ENCODE results near the gene CAPN2. TPM values are rescaled to one million over a fixed set of nuclear protein-coding genes. Genes with fewer than 3 reads are reported as not detected.

The CAPN2 gene
- total and polyA plus RNA-seq, 2 experiments from 2014 or later = 8.4 to 17.8 TPM

DNA sequence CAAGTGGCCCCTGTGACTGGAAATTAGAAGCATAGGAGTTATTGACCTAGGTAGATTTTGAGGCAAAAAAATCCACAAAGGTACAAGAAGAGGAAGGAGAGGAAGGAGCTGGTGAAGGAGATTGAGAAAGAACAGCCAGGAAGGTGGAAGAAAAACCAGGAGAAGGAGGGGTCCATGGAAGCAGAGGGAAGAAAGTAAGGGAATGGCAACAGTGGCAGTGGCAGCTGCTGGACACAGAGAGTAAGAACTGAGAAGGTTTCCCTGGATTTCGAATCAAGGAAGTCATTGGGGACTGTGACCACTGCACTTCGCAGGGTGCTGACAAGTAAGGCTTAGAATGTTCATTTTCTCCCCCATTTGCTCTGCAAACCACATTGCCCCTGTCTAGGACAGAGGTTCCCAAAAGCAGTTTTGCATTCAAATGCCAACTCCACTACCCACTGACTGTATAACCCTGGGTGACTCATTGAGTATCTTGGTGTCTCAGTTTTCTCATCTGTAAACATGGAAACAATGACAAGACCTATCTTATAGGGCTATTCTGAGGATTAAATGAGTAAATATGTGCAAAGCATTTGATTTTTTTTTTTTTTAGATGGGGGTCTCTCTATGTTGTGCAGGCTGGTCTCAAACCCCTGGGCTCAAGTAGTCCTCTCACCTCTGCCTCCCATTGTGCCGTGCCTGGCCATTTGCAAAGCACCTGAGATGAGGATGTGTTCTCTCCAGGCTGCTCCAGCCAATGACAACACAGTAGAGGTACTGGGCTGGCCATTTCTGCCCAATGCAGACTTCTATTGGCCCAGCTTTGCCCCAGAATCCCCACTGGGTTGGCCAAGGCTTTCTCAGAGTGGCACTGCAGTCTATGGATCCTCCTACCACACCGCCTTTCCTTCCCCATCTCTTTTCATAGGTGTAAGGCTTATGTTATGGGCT lies 9.3 kb upstream of the CAPN2 start:
- Mint-ChIP-seq H3K4me1 (peaks cover 28% of the 10 kb centered on the region), H3K9me3 (no peaks in the 10 kb centered on the region), H3K27ac (no peak overlapping the region), H3K4me3 (no peak overlapping the region), H3K27me3 (ENCODE audit: insufficient read depth, low read depth, poor library complexity) (peaks cover 15% of the 10 kb centered on the region), H3K36me3 (ENCODE audit: low read depth) (no peaks in the 10 kb centered on the region; the same call in 2 of the 3 replicates)
- H3K36me3 ChIP-seq (ENCODE audit: insufficient read depth) = no peaks in the 10 kb centered on the region
- ATAC-seq (no peak), DNase-seq (ENCODE audit: low spot score) (no peak)
- no peak overlapping the region for H3K4me3 ChIP-seq
- H3K4me2 ChIP-seq = no peak overlapping the region
- TF ChIP-seq POLR2AphosphoS5 (IDR thresholded peaks at IDR 0.05; ENCODE audit: low read depth) = no peak
- TF ChIP-seq, protein P1, sequence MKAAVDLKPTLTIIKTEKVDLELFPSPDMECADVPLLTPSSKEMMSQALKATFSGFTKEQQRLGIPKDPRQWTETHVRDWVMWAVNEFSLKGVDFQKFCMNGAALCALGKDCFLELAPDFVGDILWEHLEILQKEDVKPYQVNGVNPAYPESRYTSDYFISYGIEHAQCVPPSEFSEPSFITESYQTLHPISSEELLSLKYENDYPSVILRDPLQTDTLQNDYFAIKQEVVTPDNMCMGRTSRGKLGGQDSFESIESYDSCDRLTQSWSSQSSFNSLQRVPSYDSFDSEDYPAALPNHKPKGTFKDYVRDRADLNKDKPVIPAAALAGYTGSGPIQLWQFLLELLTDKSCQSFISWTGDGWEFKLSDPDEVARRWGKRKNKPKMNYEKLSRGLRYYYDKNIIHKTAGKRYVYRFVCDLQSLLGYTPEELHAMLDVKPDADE (IDR thresholded peaks at IDR 0.05) = no peak
- TF ChIP-seq EZH2phosphoT487 (IDR thresholded peaks at IDR 0.05; ENCODE audit: unreplicated experiment) = no peak
- TF ChIP-seq, protein P2, sequence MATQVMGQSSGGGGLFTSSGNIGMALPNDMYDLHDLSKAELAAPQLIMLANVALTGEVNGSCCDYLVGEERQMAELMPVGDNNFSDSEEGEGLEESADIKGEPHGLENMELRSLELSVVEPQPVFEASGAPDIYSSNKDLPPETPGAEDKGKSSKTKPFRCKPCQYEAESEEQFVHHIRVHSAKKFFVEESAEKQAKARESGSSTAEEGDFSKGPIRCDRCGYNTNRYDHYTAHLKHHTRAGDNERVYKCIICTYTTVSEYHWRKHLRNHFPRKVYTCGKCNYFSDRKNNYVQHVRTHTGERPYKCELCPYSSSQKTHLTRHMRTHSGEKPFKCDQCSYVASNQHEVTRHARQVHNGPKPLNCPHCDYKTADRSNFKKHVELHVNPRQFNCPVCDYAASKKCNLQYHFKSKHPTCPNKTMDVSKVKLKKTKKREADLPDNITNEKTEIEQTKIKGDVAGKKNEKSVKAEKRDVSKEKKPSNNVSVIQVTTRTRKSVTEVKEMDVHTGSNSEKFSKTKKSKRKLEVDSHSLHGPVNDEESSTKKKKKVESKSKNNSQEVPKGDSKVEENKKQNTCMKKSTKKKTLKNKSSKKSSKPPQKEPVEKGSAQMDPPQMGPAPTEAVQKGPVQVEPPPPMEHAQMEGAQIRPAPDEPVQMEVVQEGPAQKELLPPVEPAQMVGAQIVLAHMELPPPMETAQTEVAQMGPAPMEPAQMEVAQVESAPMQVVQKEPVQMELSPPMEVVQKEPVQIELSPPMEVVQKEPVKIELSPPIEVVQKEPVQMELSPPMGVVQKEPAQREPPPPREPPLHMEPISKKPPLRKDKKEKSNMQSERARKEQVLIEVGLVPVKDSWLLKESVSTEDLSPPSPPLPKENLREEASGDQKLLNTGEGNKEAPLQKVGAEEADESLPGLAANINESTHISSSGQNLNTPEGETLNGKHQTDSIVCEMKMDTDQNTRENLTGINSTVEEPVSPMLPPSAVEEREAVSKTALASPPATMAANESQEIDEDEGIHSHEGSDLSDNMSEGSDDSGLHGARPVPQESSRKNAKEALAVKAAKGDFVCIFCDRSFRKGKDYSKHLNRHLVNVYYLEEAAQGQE (IDR thresholded peaks at IDR 0.05; ENCODE audit: unreplicated experiment) = no peak
- TF ChIP-seq, protein P3, sequence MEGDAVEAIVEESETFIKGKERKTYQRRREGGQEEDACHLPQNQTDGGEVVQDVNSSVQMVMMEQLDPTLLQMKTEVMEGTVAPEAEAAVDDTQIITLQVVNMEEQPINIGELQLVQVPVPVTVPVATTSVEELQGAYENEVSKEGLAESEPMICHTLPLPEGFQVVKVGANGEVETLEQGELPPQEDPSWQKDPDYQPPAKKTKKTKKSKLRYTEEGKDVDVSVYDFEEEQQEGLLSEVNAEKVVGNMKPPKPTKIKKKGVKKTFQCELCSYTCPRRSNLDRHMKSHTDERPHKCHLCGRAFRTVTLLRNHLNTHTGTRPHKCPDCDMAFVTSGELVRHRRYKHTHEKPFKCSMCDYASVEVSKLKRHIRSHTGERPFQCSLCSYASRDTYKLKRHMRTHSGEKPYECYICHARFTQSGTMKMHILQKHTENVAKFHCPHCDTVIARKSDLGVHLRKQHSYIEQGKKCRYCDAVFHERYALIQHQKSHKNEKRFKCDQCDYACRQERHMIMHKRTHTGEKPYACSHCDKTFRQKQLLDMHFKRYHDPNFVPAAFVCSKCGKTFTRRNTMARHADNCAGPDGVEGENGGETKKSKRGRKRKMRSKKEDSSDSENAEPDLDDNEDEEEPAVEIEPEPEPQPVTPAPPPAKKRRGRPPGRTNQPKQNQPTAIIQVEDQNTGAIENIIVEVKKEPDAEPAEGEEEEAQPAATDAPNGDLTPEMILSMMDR (conservative IDR thresholded peaks at IDR 0.05; ENCODE audit: low read depth in 2 of 2) = no peak
- TF ChIP-seq, protein P4, sequence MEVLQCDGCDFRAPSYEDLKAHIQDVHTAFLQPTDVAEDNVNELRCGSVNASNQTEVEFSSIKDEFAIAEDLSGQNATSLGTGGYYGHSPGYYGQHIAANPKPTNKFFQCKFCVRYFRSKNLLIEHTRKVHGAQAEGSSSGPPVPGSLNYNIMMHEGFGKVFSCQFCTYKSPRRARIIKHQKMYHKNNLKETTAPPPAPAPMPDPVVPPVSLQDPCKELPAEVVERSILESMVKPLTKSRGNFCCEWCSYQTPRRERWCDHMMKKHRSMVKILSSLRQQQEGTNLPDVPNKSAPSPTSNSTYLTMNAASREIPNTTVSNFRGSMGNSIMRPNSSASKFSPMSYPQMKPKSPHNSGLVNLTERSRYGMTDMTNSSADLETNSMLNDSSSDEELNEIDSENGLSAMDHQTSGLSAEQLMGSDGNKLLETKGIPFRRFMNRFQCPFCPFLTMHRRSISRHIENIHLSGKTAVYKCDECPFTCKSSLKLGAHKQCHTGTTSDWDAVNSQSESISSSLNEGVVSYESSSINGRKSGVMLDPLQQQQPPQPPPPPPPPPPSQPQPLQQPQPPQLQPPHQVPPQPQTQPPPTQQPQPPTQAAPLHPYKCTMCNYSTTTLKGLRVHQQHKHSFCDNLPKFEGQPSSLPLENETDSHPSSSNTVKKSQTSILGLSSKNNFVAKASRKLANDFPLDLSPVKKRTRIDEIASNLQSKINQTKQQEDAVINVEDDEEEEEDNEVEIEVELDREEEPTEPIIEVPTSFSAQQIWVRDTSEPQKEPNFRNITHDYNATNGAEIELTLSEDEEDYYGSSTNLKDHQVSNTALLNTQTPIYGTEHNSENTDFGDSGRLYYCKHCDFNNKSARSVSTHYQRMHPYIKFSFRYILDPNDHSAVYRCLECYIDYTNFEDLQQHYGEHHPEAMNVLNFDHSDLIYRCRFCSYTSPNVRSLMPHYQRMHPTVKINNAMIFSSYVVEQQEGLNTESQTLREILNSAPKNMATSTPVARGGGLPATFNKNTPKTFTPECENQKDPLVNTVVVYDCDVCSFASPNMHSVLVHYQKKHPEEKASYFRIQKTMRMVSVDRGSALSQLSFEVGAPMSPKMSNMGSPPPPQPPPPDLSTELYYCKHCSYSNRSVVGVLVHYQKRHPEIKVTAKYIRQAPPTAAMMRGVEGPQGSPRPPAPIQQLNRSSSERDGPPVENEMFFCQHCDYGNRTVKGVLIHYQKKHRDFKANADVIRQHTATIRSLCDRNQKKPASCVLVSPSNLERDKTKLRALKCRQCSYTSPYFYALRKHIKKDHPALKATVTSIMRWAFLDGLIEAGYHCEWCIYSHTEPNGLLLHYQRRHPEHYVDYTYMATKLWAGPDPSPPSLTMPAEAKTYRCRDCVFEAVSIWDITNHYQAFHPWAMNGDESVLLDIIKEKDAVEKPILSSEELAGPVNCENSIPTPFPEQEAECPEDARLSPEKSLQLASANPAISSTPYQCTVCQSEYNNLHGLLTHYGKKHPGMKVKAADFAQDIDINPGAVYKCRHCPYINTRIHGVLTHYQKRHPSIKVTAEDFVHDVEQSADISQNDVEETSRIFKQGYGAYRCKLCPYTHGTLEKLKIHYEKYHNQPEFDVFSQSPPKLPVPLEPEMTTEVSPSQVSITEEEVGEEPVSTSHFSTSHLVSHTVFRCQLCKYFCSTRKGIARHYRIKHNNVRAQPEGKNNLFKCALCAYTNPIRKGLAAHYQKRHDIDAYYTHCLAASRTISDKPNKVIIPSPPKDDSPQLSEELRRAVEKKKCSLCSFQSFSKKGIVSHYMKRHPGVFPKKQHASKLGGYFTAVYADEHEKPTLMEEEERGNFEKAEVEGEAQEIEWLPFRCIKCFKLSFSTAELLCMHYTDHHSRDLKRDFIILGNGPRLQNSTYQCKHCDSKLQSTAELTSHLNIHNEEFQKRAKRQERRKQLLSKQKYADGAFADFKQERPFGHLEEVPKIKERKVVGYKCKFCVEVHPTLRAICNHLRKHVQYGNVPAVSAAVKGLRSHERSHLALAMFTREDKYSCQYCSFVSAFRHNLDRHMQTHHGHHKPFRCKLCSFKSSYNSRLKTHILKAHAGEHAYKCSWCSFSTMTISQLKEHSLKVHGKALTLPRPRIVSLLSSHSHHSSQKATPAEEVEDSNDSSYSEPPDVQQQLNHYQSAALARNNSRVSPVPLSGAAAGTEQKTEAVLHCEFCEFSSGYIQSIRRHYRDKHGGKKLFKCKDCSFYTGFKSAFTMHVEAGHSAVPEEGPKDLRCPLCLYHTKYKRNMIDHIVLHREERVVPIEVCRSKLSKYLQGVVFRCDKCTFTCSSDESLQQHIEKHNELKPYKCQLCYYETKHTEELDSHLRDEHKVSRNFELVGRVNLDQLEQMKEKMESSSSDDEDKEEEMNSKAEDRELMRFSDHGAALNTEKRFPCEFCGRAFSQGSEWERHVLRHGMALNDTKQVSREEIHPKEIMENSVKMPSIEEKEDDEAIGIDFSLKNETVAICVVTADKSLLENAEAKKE (CRISPR knock-in tag; IDR thresholded peaks at IDR 0.05) = no peak
- TF ChIP-seq CREB1 (CRISPR knock-in tag; IDR thresholded peaks at IDR 0.05; ENCODE audit: low read depth) = no peak
- no peak for TF ChIP-seq NANOG (IDR thresholded peaks at IDR 0.05; ENCODE audit: borderline replicate concordance)
- no peak for TF ChIP-seq STAT1 (IDR thresholded peaks at IDR 0.05; ENCODE audit: unreplicated experiment)
- no peak overlapping the region; the same call in 1 of the 2 replicates for H2AFZ ChIP-seq
- no peaks in the 10 kb centered on the region for H4K20me1 ChIP-seq (replicated peaks; ENCODE audit: insufficient read depth)
- H3K27ac ChIP-seq (ENCODE audit: low read depth) = no peak overlapping the region
- no peaks in the 10 kb centered on the region for H3K9me2 ChIP-seq (ENCODE audit: insufficient read depth)
- H3K27me3 ChIP-seq (ENCODE audit: insufficient read depth) = no peaks in the 10 kb centered on the region
- no peaks in the 10 kb centered on the region for H3F3A ChIP-seq (replicated peaks; ENCODE audit: low read depth)
- peaks cover 11% of the 10 kb centered on the region; the same call in 1 of the 2 replicates for H3K4me1 ChIP-seq (ENCODE audit: insufficient read depth)
- no peaks in the 10 kb centered on the region for H3K79me2 ChIP-seq (replicated peaks; ENCODE audit: insufficient read depth)
